Superior temporal gyrus (tissue), 1 donor: ENCODE measurements around the gene TBCCD1.
A peak's percentile ranks its signal among the peaks of the same experiment; 100 is the strongest.
"Not testable (repeated sequence)": the region's sequence is repeated elsewhere in the genome, so short reads cannot be mapped to it uniquely, and the experiment has no call there.

ENCODE experiments used
- DNase-seq: peaks from one replicate; pipeline ENCODE4 v3.0.0-alpha.2; 2016; ENCODE audit errors: extremely low spot score

TBCCD1 gene

GRCh38 chr3:186594591-186595113, 27.5 kb upstream of the TBCCD1 start:
- no peak for DNase-seq

DNA sequence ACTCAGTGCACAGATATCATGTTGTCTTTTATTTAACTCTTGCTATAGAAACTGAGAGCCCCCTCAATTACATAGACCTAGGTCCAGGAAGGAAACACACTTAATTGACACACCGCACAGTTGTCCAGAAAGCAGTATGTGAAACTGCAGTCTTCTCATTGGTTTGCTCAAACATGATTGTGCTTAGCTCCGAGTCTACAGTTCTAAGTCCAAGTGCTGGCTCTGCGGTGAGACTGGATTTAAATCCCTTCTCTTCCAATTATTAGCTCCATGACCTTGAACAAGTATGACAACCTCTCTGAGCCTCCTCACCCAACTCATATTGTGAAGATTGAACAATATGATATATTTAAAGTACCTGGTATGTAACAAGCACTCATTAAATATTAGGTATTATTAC, 26.7 kb upstream of the TBCCD1 start:
- no peak for DNase-seq

- no peak for DNase-seq
Measured at GRCh38 chr3:186592682-186593081, 25.5 kb upstream of the TBCCD1 start.

DNA sequence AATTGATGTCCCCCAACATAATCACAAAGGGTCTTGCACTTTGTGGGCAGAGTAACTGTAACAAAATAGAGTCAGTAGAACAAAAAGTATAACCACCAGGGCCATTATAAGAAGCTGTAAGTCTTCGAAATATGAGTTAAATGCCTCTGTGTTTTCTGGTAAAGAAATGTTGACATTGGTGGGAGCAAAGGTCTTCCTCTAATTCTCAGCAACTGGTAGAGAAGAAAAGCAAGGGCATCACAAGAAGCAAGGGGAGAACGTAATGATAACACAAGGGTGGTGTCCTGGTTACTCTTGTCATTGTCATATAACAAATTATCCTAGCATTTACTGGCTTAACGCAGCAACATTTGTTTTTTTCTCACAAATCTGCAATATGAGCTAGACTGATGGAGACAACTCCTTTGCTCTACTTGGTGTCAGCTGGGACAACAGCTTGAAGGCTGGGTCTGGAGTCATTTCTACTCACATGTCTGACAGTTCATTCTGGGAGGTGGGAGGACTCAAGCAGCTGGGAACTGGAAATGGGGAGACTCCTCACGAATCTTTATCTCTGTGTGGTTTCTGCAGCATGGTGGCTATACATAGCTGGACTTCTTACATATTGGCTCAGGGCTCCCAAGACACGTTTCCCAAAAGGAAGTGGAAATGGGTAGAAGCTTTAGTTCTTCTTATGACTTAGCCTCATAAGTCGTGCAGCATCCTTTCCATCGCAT, 23.6 kb upstream of the TBCCD1 start:
- DNase-seq = no peak

DNA sequence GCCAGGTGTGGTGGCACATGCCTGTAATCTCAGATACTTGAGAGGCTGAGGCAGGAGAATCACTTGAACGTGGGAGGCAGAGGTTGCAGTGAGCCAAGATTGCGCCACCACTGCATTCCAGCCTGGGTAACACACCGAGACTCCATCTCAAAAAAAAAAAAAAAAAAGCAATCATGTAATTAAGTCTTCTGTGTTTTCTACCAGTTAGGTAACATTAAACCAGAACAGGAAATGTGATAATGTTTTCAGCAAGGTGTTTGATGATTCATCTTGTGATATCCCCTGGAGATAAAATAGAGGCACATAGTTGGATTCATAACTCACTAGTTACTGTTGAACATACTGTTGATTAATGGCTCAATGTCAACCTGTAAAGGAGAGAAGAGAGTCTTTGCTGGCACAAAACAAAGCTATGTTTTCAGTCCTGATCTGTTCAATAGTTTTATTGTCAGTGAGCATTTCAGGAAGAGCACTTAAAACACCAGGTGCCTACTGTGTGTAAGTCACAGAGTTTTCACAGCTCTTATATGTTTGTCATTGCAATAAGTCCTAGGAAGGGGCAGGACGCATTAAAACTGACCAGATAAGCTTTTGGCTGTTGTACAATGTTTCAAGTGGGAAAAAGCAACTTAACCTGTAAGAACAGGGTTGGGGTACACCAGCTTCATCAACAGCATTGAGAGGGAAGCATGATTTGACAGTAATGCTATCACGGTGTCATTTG, 22.9 kb upstream of the TBCCD1 start:
- DNase-seq = no peak

GRCh38 chr3:186589121-186589520, 22.0 kb upstream of the TBCCD1 start:
- DNase-seq = no peak

DNA sequence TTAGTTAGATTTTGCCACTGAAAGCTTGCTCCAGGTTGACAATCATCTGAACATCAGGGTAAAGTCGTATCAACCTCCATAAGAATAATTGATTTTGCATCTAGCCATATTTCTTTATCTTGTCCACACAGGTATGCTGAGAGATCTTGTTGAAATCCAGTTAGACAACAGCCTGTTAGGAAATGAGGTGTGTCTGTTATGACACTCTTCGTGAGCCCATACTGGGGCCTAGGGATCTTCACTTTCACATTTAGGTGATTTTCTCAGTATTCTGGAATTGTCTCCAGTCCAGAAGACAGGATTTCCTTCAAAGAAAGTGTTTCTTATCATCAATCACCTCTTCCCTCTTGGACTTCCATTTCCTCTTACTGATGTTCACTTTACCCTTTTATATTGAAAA, 21.5 kb upstream of the TBCCD1 start:
- DNase-seq = no peak

- no peak for DNase-seq
Measured at GRCh38 chr3:186587183-186587582, 20.0 kb upstream of the TBCCD1 start.

GRCh38 chr3:186586245-186586644, 19.1 kb upstream of the TBCCD1 start:
- not testable (repeated sequence) for DNase-seq

DNA sequence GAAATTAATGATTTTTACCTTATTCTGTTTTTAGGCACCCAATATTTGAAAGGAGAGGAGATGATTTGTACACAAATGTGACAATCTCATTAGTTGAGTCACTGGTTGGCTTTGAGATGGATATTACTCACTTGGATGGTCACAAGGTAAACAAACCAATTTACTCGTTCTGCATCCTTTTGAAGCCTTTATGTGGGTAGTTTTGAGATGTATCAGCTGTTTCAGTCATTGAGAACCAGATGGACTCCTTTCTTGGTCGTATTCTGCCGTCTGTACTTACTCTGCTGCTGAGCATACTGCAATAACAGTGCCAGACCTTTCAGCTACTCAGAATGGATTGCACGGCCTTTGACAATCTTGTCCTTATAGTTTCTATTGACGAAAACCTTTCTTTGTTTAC, 16.7 kb upstream of the TBCCD1 start:
- DNase-seq = no peak

- DNase-seq = no peak
Measured at GRCh38 chr3:186582541-186582940, 15.4 kb upstream of the TBCCD1 start.

- DNase-seq = no peak
Measured at GRCh38 chr3:186580785-186581184, 13.6 kb upstream of the TBCCD1 start.

DNA sequence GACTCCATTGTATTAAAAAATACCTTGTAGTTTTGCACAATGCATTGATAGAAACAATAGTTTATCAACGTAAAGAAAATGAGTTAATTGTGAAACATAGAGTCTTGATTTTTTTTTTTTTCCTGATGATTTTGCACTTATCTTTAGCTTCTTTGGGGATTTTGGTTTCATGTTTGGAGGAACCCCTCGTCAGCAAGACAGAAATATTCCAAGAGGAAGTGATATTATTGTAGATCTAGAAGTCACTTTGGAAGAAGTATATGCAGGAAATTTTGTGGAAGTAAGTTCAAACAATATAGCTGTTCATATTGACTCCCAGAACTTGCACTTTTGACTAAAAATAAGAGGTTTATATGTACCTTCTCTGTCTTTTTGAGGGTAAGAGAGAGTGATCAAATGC, 10.4 kb upstream of the TBCCD1 start:
- no peak for DNase-seq

- no peak for DNase-seq
Measured at GRCh38 chr3:186571644-186572013, 4.5 kb upstream of the TBCCD1 start.

DNA sequence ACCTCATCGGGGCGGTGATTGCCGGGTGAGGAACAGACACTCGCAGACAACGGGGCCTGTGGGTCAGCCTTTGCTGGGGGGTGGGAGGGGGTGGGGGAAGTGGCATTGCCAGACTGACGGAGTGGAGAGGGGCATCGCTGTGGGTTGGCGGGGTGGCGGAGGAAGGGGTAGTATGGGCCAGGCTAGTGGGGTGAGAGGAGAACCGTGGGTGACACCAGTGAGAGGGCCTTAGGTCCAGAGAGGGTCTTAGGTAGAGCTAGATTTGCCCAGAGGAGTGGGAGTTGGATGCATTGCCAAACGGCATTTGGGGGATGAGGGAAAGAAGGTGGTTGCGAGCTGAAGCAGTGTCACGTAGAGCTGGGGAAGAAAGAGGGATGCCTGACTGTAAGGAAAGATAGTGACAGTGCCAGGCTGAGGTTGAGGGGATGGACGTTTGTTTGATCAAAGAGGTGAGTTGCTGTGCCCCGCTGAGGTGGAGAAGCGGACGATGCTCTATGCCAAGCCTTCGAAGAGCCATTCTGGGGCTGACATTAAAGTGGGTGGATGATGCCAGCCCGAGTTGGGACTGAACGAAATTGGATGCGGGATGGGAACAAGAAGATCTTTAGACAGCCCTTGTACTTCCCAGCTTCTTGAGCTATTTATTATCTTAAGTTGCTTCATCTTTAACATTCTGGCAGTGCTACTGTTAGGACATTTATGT, 4.0 kb upstream of the TBCCD1 start:
- no peak for DNase-seq

GRCh38 chr3:186570096-186570940, 3.2 kb upstream of the TBCCD1 start, which contains the start of gene DNAJB11:
Gene DNAJB11, plus strand, starts transcription at chr3:186570720. Its CDS starts 178 bp downstream, at chr3:186570898.
- DNase-seq = peak; percentile 100

DNA sequence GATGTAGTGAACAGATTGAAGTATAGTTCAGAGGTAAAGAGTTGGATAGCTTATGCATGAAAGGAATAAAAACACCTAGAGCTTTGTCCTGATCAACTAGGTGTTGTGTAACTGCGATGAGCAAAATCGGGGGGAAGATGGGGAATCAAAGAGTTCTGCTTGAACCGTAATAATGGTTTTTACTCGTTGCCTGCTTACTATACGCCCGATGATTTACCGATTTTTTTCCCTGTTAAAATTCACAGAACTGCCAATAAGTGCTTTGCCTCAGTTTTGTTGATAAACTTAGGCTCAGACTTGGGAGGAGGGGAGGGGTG, 2.6 kb upstream of the TBCCD1 start:
- no peak for DNase-seq

DNA sequence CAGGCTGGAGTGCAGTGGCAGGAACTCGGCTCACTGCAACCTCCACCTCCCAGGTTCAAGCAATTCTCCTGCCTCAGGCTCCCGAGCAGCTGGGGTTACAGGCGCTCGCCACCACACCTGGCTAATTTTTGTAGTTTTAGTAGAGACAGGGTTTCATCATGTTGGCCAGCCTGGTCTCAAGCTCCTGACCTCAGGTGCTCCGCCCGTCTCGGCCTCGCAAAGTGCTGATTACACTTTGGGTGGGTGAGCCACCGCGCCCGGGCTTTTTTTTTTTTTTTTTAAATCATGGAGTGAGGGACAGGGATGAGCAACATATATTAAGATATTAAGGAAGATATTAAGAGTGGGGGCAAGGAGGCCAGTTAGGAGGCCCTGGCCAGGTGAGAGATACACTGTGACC, 2.2 kb upstream of the TBCCD1 start:
- DNase-seq = not testable (repeated sequence)

GRCh38 chr3:186566772-186567071, 417 bp downstream of the TBCCD1 start:
- no peak for DNase-seq

DNA sequence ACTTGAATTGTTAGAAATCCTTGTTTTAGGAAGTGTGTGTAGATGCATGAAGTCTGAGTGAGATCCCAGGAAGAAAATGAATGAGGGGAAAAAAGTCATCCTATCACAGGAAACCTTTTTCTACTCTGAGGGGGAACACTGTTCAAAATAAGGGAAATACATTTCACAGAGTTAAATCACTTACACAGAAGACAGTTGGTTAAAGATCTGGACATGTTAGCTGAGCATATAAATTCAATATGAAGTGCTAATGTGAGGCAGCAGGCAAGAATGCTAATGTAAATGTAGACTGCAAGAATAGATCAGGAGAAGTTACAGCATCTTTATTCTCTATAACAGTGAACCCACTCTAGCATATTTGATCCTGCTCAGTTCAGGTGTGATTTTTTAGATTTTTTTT, 2.6 kb downstream of the TBCCD1 start:
- no peak for DNase-seq

DNA sequence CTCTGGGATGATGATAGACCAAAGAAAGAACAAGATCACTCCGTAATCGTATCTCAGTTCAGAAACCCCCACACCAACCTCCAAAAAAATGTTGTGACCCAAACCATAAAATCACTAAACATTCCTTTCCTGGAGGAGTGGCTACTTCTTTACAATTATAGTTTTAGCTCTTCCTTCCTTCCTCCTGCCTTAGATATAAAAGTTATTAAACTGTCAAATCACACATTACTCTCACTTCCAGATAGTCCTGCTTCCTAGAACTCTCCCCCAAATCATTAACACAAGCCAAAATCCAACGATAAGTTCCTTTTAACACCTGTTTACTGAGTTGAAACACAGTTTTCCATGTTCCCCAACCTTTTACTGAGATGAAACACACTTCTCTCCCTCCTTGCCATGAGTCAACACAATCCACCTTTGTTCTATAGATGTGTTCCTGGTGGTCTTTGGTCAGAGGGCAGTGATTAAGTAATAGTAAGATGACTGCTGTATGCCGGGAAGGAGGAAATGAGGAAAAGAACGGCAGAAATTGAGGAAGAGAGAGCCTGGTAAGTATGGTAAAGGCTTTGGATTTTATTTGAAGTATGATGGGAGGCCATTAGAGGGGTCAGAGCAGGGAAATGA, 14.6 kb downstream of the TBCCD1 start:
- DNase-seq = no peak

DNA sequence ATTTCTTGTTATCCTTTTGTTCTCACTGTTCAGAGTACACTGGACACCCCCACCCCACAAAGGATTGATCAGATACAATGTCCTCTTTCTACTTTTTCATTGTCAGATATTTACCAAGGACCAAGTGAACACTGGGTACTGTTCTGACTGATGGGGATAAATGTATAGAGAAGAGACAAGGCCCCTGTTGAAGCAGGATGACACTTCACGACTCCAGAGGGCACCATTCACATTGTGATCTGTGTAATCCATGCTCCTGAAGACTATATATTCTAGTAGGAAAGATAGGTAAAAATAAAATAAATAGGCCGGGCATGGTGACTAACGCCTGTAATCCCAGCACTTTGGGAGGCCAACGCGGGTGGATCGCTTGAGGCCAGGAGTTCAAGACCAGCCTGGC, 15.8 kb downstream of the TBCCD1 start:
- DNase-seq = no peak
